ENCODE results near the gene TNFRSF21. TPM values are rescaled to one million over a fixed set of nuclear protein-coding genes. Genes with fewer than 3 reads are reported as not detected.
"Not testable (repeated sequence)": the region's sequence is repeated elsewhere in the genome, so short reads cannot be mapped to it uniquely, and the experiment has no call there.

TNFRSF21 gene
- total RNA-seq, 1 donor from 2014 or later, result 27.1 TPM

DNA sequence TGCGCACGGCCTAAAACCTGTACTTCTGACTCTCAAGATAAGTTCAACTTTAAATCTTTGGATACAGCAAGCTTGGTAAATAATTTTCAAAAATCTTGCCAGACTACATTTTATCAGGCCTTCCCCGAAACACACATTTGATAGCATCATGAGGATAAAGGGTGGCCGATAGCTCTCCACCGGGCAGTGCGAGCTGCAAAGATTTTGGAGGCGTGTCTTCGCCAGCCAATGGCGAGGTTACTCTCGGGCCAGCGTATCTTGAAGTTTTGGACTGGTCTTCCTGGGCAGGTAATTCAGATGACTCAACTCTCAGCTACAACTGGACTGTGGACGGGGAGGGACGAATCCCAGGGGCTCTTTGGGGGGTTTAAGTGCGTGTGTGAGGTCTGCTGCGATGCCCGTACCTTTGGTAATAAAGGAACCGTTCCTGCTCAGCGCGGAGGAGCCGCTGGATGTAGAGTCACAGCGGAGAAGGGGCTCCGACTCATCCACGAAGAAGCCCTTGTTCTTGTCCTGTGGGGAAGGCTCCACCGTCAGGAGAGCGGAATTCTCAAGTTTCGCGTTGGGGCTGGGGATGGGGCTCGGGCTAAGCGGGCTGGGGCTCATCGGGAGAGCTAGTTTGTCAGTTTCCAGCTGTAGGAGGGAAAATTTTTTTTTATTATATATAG, 75.3 kb downstream of the TNFRSF21 start:
- H3K4me3 Mint-ChIP-seq (ENCODE audit: unreplicated experiment), result no peak overlapping the region

DNA sequence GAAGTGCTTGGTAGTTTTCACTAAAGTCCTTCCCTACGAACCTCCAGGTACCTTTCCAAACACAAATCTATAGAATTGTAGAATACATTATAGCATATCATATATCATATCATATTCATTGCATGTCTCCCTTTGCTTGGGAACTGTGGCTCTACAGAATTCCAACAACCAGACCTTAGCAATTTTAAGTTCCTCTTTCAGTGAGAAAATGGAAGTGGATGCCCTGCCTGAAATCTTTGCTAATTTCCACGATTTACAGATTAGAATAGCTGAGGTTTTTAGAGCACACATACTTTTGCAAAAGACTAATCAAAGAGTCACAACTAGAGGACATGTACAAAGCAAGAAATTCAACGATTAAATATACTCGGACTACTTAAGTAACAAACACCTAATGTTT, 78.6 kb downstream of the TNFRSF21 start:
- no peaks in the 10 kb centered on the region for H3K36me3 Mint-ChIP-seq (ENCODE audit: unreplicated experiment)
- no peak for TF ChIP-seq CTCF (IDR thresholded peaks at IDR 0.05; ENCODE audit: partially characterized antibody, unreplicated experiment)
- H3K27ac Mint-ChIP-seq (ENCODE audit: unreplicated experiment), result no peak overlapping the region
- no peak for DNase-seq
- no peaks in the 10 kb centered on the region for H3K27me3 Mint-ChIP-seq (ENCODE audit: unreplicated experiment)
- no peaks in the 10 kb centered on the region for H3K9me3 Mint-ChIP-seq (ENCODE audit: unreplicated experiment)
- H3K4me3 Mint-ChIP-seq (ENCODE audit: unreplicated experiment), result no peak overlapping the region
- H3K4me1 Mint-ChIP-seq (ENCODE audit: low read depth, unreplicated experiment), result no peaks in the 10 kb centered on the region

More for the DNA sequence above, 75.3 kb downstream of the TNFRSF21 start:
- no peak overlapping the region for H3K27ac Mint-ChIP-seq (ENCODE audit: unreplicated experiment)
- no peaks in the 10 kb centered on the region for H3K9me3 Mint-ChIP-seq (ENCODE audit: unreplicated experiment)
- no peaks in the 10 kb centered on the region for H3K27me3 Mint-ChIP-seq (ENCODE audit: unreplicated experiment)
- no peak for TF ChIP-seq CTCF (IDR thresholded peaks at IDR 0.05; ENCODE audit: partially characterized antibody, unreplicated experiment)
- no peaks in the 10 kb centered on the region for H3K36me3 Mint-ChIP-seq (ENCODE audit: unreplicated experiment)
- H3K4me1 Mint-ChIP-seq (ENCODE audit: low read depth, unreplicated experiment), result no peaks in the 10 kb centered on the region
- DNase-seq, result no peak

- Mint-ChIP-seq H3K4me3 (ENCODE audit: unreplicated experiment) (no peak overlapping the region), H3K9me3 (ENCODE audit: unreplicated experiment) (no peaks in the 10 kb centered on the region), H3K27me3 (ENCODE audit: unreplicated experiment) (no peaks in the 10 kb centered on the region), H3K27ac (ENCODE audit: unreplicated experiment) (no peak overlapping the region), H3K36me3 (ENCODE audit: unreplicated experiment) (no peaks in the 10 kb centered on the region), H3K4me1 (ENCODE audit: low read depth, unreplicated experiment) (no peaks in the 10 kb centered on the region)
- no peak for DNase-seq
- TF ChIP-seq CTCF (IDR thresholded peaks at IDR 0.05; ENCODE audit: partially characterized antibody, unreplicated experiment), result no peak
Observed at GRCh38 chr6:47230579-47230978, 79.1 kb downstream of the TNFRSF21 start.

- H3K27ac Mint-ChIP-seq (ENCODE audit: unreplicated experiment), result no peak overlapping the region
- no peaks in the 10 kb centered on the region for H3K36me3 Mint-ChIP-seq (ENCODE audit: unreplicated experiment)
- H3K9me3 Mint-ChIP-seq (ENCODE audit: unreplicated experiment), result no peaks in the 10 kb centered on the region
- H3K27me3 Mint-ChIP-seq (ENCODE audit: unreplicated experiment), result no peaks in the 10 kb centered on the region
- TF ChIP-seq CTCF (IDR thresholded peaks at IDR 0.05; ENCODE audit: partially characterized antibody, unreplicated experiment), result no peak
- DNase-seq, result no peak
- no peak overlapping the region for H3K4me3 Mint-ChIP-seq (ENCODE audit: unreplicated experiment)
- H3K4me1 Mint-ChIP-seq (ENCODE audit: low read depth, unreplicated experiment), result no peaks in the 10 kb centered on the region
Observed at GRCh38 chr6:47229255-47229654, 80.5 kb downstream of the TNFRSF21 start.

DNA sequence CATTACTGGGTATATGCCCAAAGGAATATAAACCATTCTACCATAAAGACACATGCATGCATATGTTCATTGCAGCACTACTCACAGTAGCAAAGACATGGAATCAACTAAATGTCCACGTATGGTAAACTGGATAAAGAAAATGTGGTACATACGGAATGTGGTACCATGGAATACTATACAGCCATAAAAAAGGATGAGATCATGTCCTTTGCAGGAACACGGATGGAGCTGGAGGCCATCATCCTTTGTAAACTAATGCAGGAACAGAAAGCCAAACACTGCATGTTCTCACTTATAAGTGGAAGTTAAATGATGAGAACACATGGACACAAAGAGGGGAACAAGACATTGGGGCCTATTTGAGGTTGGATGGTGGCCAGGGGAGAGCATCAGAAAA, 81.6 kb downstream of the TNFRSF21 start:
- H3K9me3 Mint-ChIP-seq (ENCODE audit: unreplicated experiment); H3K36me3 Mint-ChIP-seq (ENCODE audit: unreplicated experiment); H3K27me3 Mint-ChIP-seq (ENCODE audit: unreplicated experiment); DNase-seq; H3K27ac Mint-ChIP-seq (ENCODE audit: unreplicated experiment); H3K4me1 Mint-ChIP-seq (ENCODE audit: low read depth, unreplicated experiment); H3K4me3 Mint-ChIP-seq (ENCODE audit: unreplicated experiment): not testable (repeated sequence)

DNA sequence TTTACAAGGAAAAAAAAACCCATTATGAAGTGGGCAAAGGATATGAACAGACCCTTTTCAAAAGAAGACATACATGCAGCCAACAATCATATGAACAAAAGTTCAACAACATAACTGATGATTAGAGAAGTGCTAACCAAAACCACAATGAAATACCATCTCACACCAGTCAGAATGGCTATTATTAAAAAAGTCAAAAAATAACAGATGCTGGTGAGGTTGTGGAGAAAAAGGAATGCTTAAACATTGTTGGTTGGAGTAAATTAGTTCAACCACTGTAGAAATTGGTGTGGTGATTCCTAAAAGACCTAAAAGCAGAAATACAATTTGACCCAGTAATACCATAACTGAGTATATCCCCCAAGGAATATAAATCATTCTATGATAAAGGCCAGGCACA, 86.5 kb downstream of the TNFRSF21 start:
- not testable (repeated sequence) for H3K36me3 Mint-ChIP-seq (ENCODE audit: unreplicated experiment); H3K9me3 Mint-ChIP-seq (ENCODE audit: unreplicated experiment); H3K4me1 Mint-ChIP-seq (ENCODE audit: low read depth, unreplicated experiment); H3K27me3 Mint-ChIP-seq (ENCODE audit: unreplicated experiment); H3K4me3 Mint-ChIP-seq (ENCODE audit: unreplicated experiment); DNase-seq; H3K27ac Mint-ChIP-seq (ENCODE audit: unreplicated experiment)
